ENCODE data around the gene DHCR7.

DHCR7 gene

GRCh38 chr11:71477641-71478527, 29.7 kb upstream of the DHCR7 start:
- no peak overlapping the region for H3K4me3 ChIP-seq (ENCODE audit: low read depth, low read length)
- TF ChIP-seq, protein P1, sequence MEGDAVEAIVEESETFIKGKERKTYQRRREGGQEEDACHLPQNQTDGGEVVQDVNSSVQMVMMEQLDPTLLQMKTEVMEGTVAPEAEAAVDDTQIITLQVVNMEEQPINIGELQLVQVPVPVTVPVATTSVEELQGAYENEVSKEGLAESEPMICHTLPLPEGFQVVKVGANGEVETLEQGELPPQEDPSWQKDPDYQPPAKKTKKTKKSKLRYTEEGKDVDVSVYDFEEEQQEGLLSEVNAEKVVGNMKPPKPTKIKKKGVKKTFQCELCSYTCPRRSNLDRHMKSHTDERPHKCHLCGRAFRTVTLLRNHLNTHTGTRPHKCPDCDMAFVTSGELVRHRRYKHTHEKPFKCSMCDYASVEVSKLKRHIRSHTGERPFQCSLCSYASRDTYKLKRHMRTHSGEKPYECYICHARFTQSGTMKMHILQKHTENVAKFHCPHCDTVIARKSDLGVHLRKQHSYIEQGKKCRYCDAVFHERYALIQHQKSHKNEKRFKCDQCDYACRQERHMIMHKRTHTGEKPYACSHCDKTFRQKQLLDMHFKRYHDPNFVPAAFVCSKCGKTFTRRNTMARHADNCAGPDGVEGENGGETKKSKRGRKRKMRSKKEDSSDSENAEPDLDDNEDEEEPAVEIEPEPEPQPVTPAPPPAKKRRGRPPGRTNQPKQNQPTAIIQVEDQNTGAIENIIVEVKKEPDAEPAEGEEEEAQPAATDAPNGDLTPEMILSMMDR (conservative IDR thresholded peaks at IDR 0.05; ENCODE audit: low read depth, low read length): no peak
- DNase-seq (ENCODE audit: low read depth): no peak

- TF ChIP-seq, protein P1 (conservative IDR thresholded peaks at IDR 0.05; ENCODE audit: low read depth, low read length): no peak
- H3K4me3 ChIP-seq (ENCODE audit: low read depth, low read length): no peak overlapping the region
- DNase-seq (ENCODE audit: low read depth): no peak
Observed at GRCh38 chr11:71476926-71477640, 28.9 kb upstream of the DHCR7 start.

DNA sequence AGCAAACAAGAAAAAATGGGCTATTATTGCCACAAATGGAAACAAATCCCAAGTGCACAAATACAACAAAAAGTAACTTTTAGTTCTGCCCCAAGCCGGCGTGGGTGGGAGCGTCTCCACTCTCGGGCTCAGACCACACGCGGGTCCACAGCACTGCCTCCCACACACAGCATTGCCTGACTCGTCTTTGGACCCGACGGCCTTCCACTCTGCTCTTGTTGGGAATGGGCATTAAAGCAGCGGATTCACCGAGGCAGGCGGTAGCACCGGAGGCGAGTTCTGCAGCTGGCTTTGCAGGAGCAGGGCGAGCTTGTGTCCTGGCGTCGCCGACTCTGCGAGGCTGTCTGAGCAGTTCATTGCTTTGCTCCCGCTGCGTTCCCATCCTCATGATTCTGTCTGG, 27.8 kb upstream of the DHCR7 start:
- no peak for DNase-seq (ENCODE audit: low read depth)
- TF ChIP-seq, protein P1 (conservative IDR thresholded peaks at IDR 0.05; ENCODE audit: low read depth, low read length): no peak
- no peak overlapping the region for H3K4me3 ChIP-seq (ENCODE audit: low read depth, low read length)

DNA sequence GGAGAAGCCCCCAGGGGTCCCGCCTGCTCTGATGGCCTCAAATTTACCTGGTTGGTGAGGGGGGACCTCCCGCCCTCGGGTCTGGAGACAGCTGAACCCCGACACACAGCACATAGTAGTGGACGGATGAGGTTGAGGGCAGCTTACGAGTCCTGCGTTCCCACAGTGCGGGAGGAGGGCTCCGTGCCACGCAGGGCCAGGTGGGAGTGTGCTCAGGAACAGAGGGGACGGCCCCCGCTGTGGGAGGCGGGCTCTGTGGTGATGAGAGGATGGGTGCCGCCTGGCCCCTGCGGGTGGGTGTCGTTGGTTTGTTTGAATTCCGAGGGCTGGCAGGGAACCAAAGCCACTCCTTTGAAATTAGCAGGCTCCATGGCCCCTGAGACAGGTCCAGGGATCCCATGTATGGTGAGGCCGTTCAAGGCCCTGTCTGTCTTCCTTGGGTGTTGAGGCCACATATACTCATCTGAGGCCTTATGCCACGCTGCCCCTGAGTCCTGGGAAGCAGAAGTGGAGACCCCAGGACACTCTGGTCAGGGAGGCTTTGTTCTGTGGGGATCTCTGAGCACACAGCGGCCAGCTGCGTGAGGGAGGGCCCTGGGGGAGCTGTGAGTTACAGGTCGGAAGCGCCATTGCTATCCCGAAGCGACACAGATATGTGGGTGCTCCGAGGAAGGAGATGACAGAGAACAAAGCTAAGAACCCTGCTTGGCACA, 26.7 kb upstream of the DHCR7 start:
- TF ChIP-seq, protein P1 (conservative IDR thresholded peaks at IDR 0.05; ENCODE audit: low read depth, low read length): no peak
- no peak for DNase-seq (ENCODE audit: low read depth)
- no peak overlapping the region for H3K4me3 ChIP-seq (ENCODE audit: low read depth, low read length)

- TF ChIP-seq, protein P1 (conservative IDR thresholded peaks at IDR 0.05; ENCODE audit: low read depth, low read length): no peak
- no peak for DNase-seq (ENCODE audit: low read depth)
- H3K4me3 ChIP-seq (ENCODE audit: low read depth, low read length): no peak overlapping the region
Observed at GRCh38 chr11:71474141-71474770, 26.1 kb upstream of the DHCR7 start.

DNA sequence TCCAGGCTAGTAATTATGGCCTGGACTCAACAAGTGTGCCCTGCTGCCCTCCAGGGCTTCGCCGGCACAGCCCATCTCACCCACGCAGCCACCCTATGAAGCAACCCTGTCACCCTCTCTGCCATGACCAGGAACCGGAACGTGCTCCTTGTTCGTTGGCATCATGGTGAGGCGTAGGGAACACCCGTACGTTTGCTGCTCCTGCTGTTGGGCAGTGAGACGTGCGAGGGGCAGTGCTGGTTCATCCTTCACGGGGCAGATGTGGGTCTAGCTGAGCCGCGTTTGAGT, 25.5 kb upstream of the DHCR7 start:
- no peak for DNase-seq (ENCODE audit: low read depth)
- no peak overlapping the region for H3K4me3 ChIP-seq (ENCODE audit: low read depth, low read length)
- TF ChIP-seq, protein P1 (conservative IDR thresholded peaks at IDR 0.05; ENCODE audit: low read depth, low read length): no peak

Measured in choroid plexus epithelial cell (primary cell).